KMS-11 (cell line): ENCODE measurements around the gene ABCF3.

Source experiments
- H2AFZ ChIP-seq: fragments of 200-600 bp; sonication (generic); 2 replicates; pipeline ENCODE4 v1.6.1; 2016; ENCODE audit warnings: antibody characterized with exemption, mixed run types, low read depth
- H3K27ac ChIP-seq: fragments of 200-600 bp; sonication (generic); 2 replicates; pipeline ENCODE4 v1.6.1; 2016; ENCODE audit warnings: mild to moderate bottlenecking, mixed run types
- H3K27me3 ChIP-seq: fragments of 200-600 bp; sonication (generic); 2 replicates; pipeline ENCODE4 v1.6.1; 2017; ENCODE audit warnings: mild to moderate bottlenecking, low read depth, mixed run types, moderate library complexity; ENCODE audit not compliant: insufficient read depth
- H3K36me3 ChIP-seq: fragments of 200-600 bp; sonication (generic); 2 replicates; pipeline ENCODE4 v1.6.1; 2017; ENCODE audit warnings: mild to moderate bottlenecking, mixed run types; ENCODE audit not compliant: insufficient read depth
- H3K4me1 ChIP-seq: fragments of 200-600 bp; sonication (generic); 2 replicates; pipeline ENCODE4 v1.6.1; 2016; ENCODE audit warnings: mild to moderate bottlenecking, low read depth, mixed run types; ENCODE audit not compliant: poor library complexity, severe bottlenecking
- H3K4me2 ChIP-seq: fragments of 200-600 bp; sonication (generic); 2 replicates; pipeline ENCODE4 v1.7.0; 2016; ENCODE audit warnings: mild to moderate bottlenecking, mixed run types
- H3K4me3 ChIP-seq: fragments of 200-600 bp; sonication (generic); IDR thresholded peaks from 2 replicates; pipeline ENCODE4 v1.6.1; 2017; ENCODE audit warnings: low read depth, low read length, mixed read lengths; ENCODE audit not compliant: insufficient read depth
- H3K79me2 ChIP-seq: fragments of 200-600 bp; sonication (generic); 2 replicates; pipeline ENCODE4 v1.6.1; 2016; ENCODE audit warnings: low read depth, mixed run types; ENCODE audit not compliant: insufficient read depth
- H3K9ac ChIP-seq: fragments of 200-600 bp; sonication (generic); 2 replicates; pipeline ENCODE4 v1.6.1; 2016; ENCODE audit warnings: mild to moderate bottlenecking, mixed run types
- H4K20me1 ChIP-seq: fragments of 200-600 bp; sonication (generic); 2 replicates; pipeline ENCODE4 v1.6.1; 2016; ENCODE audit warnings: mild to moderate bottlenecking, mixed run types; ENCODE audit not compliant: insufficient read depth
- TF ChIP-seq, protein P1 (sequence below): fragments of 200-600 bp; sonication (generic); conservative IDR thresholded peaks from 2 replicates; pipeline ENCODE4 v1.6.1; 2017; ENCODE audit warnings: low read depth, mild to moderate bottlenecking, antibody characterized with exemption, low read length, moderate library complexity, mixed read lengths

The ABCF3 gene

DNA sequence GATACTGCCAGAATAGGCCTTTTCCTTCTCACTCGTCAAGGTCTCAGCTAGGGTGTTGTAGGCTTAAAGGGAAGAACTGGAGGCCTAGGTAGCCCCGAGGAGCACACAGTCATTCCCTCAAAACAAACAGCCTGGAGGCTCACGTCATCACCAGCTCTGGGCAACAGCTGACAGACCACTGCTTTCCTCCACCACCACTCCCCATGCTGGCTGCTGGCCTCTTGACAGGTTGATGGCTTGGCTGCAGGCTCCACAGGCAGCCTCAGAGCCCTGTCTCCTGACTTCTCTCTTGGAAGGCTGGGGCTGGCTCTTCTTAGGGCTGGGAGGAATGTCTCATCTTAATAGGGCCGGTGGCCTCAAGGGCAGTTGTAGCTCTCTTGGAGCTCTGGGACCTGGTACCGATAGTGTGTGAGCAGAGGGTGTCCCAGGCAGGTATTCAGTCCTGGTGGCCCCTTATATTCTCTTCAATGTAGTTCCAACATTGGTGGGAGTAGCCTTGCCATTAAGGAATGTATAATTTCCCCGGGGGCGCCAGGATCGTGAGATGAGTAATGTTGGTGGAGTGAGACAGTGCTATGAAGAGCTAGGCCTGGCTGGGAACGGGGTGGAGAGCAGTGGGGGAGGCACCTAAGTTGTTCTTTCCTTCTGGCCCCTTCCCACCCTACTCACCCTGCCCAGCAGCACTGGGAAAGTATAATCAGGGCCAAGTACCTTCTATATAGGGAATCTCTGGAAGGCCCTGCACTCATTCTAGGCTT lies 17.5 kb upstream of the ABCF3 start:
- Histone ChIP-seq H3K9ac (no peak overlapping the region), H3K27me3 (no peaks in the 10 kb centered on the region), H3K4me3 (no peak overlapping the region), H3K27ac (no peak overlapping the region), H4K20me1 (no peaks in the 10 kb centered on the region), H3K36me3 (no peaks in the 10 kb centered on the region), H3K4me2 (no peak overlapping the region), H2AFZ (no peak overlapping the region), H3K4me1 (no peaks in the 10 kb centered on the region), H3K79me2 (no peaks in the 10 kb centered on the region)
- TF ChIP-seq, protein P1, sequence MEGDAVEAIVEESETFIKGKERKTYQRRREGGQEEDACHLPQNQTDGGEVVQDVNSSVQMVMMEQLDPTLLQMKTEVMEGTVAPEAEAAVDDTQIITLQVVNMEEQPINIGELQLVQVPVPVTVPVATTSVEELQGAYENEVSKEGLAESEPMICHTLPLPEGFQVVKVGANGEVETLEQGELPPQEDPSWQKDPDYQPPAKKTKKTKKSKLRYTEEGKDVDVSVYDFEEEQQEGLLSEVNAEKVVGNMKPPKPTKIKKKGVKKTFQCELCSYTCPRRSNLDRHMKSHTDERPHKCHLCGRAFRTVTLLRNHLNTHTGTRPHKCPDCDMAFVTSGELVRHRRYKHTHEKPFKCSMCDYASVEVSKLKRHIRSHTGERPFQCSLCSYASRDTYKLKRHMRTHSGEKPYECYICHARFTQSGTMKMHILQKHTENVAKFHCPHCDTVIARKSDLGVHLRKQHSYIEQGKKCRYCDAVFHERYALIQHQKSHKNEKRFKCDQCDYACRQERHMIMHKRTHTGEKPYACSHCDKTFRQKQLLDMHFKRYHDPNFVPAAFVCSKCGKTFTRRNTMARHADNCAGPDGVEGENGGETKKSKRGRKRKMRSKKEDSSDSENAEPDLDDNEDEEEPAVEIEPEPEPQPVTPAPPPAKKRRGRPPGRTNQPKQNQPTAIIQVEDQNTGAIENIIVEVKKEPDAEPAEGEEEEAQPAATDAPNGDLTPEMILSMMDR: no peak

DNA sequence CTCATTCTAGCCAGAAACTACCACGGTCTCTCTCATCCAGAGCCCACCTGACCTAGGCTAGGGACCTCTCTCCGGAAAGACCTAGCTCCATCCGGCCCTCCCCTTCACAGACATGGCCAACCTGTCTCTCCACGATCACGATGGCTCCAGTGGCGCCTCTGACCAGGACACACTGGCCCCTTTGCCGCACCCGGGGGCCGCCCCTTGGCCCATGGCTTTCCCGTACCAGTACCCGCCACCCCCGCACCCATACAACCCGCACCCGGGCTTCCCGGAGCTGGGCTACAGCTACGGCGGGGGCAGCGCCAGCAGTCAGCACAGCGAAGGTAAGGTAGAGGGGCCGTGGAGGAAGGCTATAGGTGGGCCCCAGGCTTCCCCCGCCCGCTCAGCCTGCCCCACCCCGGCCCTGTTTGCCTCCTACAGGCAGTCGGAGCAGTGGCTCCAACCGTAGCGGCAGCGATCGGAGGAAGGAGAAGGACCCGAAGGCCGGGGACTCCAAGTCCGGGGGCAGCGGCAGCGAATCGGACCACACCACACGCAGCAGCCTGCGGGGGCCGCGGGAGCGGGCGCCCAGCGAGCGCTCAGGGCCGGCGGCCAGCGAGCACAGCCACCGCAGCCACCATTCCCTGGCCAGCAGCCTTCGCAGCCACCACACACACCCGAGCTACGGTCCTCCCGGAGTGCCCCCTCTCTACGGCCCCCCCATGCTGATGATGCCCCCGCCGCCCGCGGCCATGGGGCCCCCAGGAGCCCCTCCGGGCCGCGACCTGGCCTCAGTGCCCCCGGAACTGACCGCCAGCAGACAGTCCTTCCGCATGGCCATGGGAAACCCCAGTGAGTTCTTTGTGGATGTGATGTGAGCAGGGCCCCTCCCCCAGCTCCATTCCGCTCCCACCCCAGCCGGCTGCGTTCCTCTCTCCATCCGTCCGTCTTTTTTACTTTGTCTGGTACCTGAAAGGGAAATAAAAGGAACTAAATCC lies 15.8 kb upstream of the ABCF3 start:
- Histone ChIP-seq H2AFZ (no peak overlapping the region), H3K4me3 (no peak overlapping the region), H3K36me3 (no peaks in the 10 kb centered on the region), H3K4me2 (no peak overlapping the region), H4K20me1 (no peaks in the 10 kb centered on the region), H3K4me1 (peaks cover 8% of the 10 kb centered on the region), H3K27ac (no peak overlapping the region), H3K79me2 (peaks cover 4% of the 10 kb centered on the region; the same call in 1 of the 2 replicates), H3K9ac (no peak overlapping the region), H3K27me3 (no peaks in the 10 kb centered on the region)
- TF ChIP-seq, protein P1: no peak

DNA sequence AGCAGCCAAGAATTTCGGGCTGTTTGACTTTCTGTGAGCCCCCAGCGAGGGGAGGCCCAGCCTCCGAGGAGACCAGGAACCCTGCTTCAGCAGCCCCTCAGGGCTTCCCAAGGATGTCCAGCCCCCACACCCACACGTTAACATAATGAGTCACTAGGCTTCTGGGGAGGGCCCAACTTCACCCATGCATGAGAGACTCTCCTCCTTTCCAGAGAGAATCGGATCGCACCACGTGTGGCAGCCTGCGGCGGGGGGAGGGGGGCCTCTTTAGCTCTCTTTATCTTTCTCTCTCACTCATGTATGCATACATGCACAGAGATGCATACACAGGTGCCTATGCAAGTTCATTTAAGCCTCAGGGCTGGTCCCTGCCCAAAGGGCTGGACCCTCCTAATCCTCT lies 14.4 kb upstream of the ABCF3 start:
- Histone ChIP-seq H3K36me3 (no peaks in the 10 kb centered on the region), H3K27me3 (no peaks in the 10 kb centered on the region), H3K4me3 (no peak overlapping the region), H4K20me1 (no peaks in the 10 kb centered on the region), H3K27ac (no peak overlapping the region), H3K4me1 (peaks cover 17% of the 10 kb centered on the region), H3K79me2 (peaks cover 17% of the 10 kb centered on the region), H3K9ac (no peak overlapping the region), H2AFZ (no peak overlapping the region), H3K4me2 (no peak overlapping the region)
- TF ChIP-seq, protein P1: no peak

DNA sequence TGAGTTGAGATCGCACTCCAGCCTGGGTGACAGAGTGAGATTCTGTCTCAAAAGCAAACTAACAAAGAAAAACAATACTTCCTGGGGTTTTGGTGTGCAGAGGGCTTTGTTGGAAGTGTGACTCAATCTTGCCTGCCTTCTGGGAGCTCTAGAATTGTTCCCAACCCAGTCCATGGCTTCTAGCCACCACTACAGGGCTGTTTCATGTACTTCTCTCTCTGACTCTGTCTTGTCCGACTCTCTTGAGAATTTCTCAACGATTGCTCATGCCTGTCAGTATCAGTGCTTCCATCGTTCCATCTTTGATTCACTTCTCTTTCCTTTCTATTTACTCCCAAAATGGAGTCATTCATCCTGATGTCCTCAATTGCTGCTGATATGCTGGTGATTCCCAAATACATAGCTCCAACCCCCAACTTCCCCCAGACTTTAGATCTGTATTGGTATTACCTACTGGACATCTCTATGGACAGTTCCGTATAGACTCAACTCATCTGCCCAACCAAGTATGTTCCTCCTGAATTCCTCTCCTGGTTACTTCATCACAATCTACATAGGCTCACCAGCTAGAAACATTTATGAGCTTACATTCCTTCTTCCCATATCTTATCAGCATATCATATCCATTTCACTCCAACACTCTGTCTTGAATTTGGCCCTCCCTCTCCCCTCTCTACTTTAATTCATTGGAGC lies 13.2 kb upstream of the ABCF3 start:
- Histone ChIP-seq H3K27ac (no peak overlapping the region), H3K4me3 (no peak overlapping the region), H3K27me3 (no peaks in the 10 kb centered on the region), H3K4me1 (peaks cover 17% of the 10 kb centered on the region), H3K36me3 (peaks cover 3% of the 10 kb centered on the region; the same call in 1 of the 2 replicates), H3K4me2 (no peak overlapping the region), H3K9ac (no peak overlapping the region), H3K79me2 (peaks cover 18% of the 10 kb centered on the region), H2AFZ (no peak overlapping the region), H4K20me1 (no peaks in the 10 kb centered on the region)
- TF ChIP-seq, protein P1: no peak
